H54 (cell line): ENCODE data around the gene PSG6.
"Not testable (repeated sequence)": the region's sequence is repeated elsewhere in the genome, so short reads cannot be mapped to it uniquely, and the experiment has no call there.

ENCODE experiments used
- DNase-seq: peaks from one replicate; pipeline ENCODE4 v3.0.0; 2011; ENCODE audit warnings: low spot score, mixed read lengths; ENCODE audit not compliant: insufficient read length
- FAIRE-seq: peaks from 3 replicates; lab custom pipeline; 2011; peaks lifted over from hg19 to GRCh38; lab: Jason Lieb, UNC
- POLR2A ChIP-seq: IDR thresholded peaks from 2 replicates; pipeline ENCODE4 v1.6.1; 2011; ENCODE audit warnings: low read depth, mild to moderate bottlenecking, low read length

The PSG6 gene

DNA sequence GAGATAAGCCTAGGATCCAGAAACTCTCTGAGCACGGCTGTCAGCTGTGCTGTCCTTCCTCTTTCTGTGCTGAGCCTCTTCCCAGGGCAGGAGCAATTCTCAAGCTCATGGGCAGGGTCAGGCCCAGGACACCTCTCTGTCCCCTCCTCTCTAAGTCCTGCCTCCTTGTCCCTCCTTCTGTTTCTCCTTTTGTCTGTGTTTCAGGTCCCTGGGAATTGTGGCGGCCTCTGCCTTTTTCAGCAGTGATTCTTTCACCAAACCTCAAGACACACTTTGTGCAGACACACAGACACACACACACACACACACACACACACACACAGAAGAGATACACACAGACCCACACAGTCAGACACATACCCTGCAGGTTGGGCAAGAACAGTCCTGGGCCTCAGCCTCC lies 38.1 kb downstream of the PSG6 start, which contains the start of gene PSG1:
Gene PSG1 (minus strand): TSS at position 101 of the 400 bp plus-strand sequence. CDS start 132 bp downstream, outside the sequence.
- DNase-seq (no peak), FAIRE-seq (no peak)
- TF ChIP-seq POLR2A = no peak

DNA sequence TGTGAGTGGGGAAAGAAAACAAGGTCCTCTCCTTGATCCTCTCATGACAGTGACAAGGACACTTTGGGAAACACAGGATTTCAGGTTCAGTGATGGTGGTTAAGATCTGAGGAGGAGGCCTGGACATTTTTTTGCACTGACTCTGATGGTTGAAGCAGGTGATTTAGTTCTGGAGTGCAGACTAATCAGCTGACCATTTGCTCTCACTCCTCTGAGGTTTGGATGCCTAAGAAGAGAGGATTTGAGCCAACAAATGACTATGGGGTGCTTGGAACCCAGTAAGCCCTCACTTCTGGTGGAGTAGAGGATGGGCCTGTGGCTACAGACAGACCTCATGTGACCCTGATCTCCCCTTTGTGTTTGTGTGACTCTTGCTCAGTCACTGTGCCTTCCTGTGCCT lies 41.1 kb downstream of the PSG6 start:
- FAIRE-seq, DNase-seq: not testable (repeated sequence)

DNA sequence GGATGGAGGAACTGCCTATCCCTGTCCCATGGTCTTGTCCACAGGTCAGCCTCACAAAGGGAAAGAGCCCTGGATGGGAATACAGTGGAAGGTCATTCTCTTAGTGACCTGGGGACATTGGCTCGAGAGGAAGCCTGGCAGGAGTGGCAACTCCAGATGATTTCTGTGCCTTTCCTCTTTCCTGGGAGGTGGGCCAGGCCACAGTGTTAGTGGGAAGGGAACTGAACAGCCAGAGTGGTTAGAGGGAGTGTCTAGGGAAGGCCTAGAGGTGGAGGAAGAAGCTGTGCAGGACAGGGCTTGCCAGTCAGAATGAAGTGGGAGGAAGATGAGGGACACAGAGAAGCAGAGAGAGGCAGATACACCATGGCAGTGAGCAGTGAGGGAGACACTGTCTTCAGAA lies 41.8 kb downstream of the PSG6 start:
- FAIRE-seq = not testable (repeated sequence)

DNA sequence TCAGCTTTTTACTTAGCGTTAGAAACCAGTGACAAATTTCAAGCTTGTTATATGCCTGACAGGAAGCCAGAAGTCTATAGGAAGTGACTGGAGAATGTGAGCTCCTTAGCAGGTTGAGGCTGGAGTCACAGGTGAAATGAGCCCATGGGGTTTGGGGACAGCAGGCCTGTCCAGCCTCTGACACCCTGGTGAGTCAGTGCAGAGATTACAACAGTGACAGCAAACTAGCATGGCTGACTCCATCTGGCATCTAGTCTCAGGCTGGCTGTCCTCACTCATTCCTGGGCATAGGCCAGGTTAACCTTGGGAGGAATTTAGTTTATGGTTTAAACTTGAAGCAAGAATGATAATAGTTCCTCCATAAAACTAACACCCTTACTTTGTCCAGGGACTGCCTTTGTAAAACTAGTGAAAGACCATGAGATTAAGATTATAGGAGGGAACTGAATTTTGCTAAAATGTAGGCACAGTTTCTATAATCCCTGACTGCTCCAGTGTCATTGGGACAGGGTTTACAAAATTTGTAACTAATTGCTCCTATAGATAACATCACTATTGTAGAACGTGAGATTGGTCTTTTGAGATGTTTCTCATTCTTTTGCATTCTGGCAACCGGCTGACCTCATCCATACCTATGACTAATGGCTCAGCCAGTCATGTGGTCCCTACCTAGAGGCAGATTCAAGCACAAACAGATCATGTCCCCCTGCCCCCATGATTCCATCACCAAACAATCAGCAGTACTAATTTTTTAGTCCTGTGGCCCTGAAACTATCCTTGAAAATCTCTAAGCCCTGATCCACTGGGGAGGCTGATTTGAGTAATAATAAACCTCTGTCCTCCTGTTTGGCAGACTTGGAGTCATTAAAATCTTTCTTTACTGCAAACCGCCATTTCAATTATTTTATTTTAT lies 42.5 kb downstream of the PSG6 start:
- not testable (repeated sequence) for DNase-seq, FAIRE-seq

More for the DNA sequence above, 41.8 kb downstream of the PSG6 start:
- not testable (repeated sequence) for DNase-seq

DNA sequence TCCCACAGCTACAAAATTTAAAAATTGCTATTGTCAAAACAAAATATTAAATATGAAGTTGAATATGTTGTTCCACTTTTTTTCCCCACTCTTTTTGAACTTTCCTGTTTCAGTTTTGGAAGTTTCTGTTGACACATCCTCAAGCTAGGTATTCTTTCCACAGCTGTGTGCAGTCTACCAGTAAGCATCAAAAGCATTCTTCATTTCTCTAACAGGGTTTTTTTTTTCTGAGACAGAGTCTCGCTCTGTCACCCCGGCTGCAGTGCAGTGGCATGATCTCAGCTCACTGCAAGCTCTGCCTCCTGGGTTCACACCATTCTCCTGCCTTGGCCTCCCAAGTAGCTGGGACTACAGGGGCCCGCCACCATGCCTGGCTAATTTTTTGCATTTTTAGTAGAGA lies 43.6 kb downstream of the PSG6 start:
- not testable (repeated sequence) for DNase-seq, FAIRE-seq

DNA sequence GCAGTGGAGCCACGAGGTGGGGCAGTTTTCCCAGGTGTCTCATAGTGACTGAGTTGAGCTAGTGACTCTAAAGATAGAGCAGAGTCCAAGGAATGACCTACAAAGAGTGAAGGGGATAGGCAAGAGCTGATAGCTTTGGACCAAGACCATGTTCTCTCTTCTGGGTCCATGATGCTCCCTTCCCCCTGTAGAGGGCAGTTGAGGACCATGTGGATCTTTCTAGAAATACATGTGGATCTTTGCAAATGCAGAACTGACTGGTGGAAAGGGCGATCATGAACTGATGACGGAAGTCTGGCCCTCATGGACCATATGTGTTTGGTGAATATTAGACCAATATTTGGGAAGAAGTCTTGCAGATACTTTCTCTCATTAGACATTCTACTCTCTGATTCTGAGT lies 45.1 kb downstream of the PSG6 start:
- FAIRE-seq (no peak), DNase-seq (no peak)
- no peak for TF ChIP-seq POLR2A

DNA sequence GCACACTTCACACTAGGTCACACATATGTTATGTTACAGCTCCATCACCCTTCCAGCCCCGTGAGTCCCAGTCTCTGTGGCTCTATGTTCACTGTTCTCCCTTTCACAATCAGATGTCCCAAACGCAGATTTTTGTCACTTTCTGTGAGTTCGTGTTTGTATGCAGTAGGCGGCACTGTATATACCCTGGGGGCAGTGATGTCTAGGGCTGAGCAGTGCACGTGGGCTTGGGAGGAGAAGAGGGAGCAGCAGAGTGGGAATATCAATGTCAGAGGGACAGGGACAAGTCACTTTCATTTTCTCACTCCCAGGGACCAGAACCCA lies 60.2 kb downstream of the PSG6 start:
- no peak for FAIRE-seq
- TF ChIP-seq POLR2A = no peak

DNA sequence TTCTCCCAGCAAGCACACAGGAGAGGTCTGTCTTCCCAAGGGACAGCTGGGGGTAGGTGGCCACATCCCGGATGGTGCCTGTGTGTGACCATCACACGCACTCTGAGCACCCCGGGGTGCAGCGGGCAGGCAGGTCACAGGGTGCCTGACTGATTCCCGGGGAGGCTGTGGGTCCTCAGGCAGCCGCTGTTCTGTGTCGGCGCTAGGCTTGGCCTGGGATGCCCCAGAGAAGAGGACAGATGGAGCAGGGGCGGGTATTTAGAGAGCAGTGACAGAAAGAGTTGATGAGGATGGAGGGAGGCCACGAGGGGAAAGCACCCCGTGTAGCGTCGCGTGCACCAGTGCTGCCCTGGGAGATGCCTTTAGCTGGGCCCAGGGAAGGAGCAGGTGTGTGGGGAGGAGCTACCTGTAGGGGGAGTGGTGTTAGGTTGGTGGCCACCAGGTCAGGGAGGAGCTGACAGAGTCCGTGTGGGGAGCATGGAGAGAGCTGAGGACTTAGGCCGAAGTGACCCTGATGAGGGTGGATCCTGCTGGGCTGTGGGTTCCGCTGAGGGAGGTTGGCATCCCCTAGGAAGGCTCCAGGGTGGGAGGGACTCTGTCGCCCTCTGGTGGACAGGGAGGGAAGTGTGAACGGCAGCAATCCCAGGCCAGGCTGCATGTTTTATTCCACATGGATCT lies 60.7 kb downstream of the PSG6 start:
- not testable (repeated sequence) for FAIRE-seq, DNase-seq

More for the DNA sequence above, 60.2 kb downstream of the PSG6 start:
- DNase-seq = no peak

DNA sequence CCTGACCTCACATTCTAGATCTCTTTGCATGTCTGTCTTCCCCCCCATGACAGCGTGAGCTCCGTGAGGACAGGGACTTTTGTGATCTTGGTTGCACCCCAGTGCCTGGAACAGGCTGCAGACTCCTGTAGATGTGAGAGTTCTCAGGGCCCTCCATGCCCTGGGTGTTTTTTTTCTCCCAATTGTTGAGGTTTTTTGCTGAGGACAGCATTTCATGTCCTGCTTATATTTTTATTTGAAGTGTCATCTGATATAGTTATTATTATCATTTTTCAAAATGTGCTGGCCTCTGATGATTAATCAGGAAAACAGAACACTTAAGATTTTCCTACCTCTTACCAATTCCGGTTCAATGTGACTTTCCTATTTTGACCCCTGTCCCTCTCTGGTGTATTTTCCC lies 62.9 kb downstream of the PSG6 start:
- DNase-seq, FAIRE-seq: not testable (repeated sequence)

DNA sequence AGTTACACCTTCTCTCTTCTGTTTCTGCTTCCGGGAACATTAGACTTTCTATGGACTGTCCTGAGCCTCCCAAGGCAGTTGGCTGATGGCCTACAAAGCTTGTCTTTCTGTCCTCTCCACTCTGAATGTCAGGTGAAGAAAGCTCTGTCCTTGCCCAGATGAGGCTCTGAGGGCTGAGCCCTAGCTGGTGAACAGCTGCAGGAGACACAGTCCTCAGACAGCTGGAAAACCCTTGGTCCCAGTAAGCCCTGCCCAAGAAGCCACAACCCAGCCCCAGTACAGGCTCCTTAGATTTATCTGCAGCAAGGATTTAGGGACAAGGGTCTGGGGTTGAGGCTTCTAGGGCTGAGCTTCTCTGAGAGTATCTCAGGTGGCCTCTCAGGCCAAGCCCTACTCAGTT lies 64.5 kb downstream of the PSG6 start:
- FAIRE-seq, DNase-seq: not testable (repeated sequence)

DNA sequence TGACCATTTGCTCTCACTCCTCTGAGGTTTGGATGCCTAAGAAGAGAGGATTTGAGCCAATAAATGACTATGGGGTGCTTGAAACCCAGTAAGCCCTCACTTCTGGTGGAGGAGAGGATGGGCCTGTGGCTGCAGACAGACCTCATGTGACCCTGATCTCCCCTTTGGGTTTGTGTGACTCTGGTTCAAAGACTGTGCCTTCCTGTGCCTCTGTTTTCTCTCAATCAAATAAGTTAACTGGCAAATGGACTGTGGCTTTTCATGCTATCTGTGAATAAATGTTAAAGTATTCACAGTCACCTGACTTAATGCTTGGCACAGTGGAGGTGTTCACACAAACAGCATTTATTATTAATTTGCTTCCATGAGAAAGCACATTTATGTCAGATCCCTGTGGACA lies 64.9 kb downstream of the PSG6 start:
- DNase-seq, FAIRE-seq: not testable (repeated sequence)
